ENCODE data around the gene HNF4A. TPM values are rescaled to one million over a fixed set of nuclear protein-coding genes. Genes with fewer than 3 reads are reported as not detected.
"Not testable (repeated sequence)": the region's sequence is repeated elsewhere in the genome, so short reads cannot be mapped to it uniquely, and the experiment has no call there.

HNF4A gene
- total RNA-seq, 1 experiment from 2014 or later: not detected

DNA sequence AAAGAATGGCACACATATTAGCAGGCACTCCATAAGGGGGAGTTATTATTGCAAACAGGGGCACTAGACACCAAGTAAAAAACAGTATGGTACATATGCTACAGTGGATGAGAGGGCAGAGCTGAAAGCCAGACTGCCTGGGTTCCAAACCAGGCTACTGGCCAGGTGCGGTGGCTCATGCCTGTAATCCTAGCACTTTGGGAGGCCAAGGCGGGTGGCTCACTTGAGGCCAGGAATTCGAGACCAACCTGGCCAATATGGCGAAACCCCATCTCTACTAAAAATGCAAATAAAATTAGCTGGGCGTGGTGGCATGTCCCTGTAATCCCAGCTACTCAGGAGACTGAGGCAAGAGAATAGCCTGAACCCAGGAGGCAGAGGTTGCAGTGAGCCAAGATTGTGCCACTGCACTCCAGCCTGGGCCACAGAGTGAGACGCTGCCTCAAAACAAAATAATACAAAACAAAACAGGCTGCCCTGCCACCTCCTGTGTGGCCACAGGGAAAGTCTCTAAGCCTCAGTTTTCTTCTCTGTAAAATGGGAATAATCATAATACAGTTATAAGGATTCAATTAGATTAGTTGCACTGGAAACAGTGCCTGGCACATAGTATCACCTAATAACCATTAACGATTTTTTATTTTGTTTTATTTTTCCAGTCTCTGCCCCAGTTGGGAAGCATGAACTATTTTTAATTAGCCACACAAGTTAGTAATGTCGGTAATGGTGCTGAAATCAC lies 112.7 kb downstream of the HNF4A start:
- no peak for DNase-seq (ENCODE audit: low read depth)

DNA sequence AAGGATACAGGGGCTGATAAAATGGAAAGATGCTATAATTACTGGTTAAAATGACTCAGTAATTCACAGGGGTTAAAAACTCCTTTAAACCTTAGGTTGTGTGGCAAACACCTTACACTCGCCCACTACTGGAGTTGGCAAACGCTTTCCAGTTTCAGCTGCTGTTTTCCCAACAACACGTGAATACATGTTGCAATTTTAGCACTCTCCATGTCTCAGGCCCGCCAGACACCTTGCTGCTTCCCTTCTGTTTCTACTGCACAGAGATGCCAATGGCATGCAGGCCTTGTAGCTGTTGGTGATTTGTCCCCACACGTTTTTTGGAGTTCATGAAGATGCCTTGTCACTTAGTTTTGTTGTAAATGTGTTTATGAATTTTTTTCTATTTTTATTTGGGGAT lies 114.8 kb downstream of the HNF4A start:
- no peak for DNase-seq (ENCODE audit: low read depth)

DNA sequence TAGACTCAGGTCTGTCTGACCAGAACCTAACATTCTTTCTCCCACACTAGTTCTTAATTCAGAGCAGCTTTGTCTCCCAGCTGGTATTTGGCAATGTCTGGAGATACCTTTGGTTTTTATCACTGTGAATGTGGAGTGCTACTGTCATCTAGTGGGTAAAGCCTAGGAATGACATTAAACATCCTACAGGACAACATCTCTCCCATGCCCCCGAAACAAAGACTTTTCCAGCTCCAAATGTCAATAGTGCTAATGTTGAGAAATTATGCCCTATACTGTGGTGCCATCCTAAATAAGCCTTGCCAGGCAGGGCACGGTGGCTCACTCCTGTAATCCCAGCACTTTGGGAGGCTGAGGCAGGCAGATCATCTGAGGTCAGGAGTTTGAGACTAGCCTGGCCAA lies 116.0 kb downstream of the HNF4A start:
- peak; percentile 63 for DNase-seq (ENCODE audit: low read depth)

DNA sequence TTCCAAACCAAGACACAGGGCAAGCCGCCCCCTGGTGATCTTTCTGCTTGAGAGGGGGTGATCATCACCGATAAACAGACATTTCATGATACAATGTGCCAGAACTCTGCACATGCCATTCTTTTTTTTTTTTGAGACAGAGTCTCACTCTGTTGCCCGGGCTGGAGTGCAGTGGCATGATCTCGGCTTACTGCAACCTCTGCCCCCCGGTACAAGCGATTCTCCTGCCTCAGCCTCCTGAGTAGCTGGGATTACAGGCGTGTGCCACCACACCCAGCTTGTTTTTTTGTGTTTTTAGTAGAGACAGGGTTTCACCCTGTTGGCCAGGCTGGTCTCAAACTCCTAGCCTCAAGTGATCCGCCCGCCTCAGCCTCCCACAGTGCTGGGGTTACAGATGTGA lies 116.8 kb downstream of the HNF4A start:
- not testable (repeated sequence) for DNase-seq (ENCODE audit: low read depth)

DNA sequence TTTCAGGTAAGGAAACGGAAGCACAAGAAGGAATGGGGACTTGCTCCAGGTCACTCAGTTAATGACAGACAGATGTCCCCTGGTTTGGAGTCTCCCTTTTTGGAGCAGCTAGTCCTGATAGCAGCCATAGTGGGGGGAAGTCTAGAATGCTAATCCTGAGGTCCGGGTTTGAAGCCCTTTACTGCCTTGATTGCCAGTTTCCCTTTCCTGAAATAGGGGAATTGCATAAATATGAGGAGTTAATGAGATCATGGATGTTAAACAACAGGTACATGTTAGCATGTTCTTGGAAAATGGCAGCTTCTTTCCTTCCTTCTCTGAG lies 119.8 kb downstream of the HNF4A start:
- DNase-seq (ENCODE audit: low read depth): no peak

DNA sequence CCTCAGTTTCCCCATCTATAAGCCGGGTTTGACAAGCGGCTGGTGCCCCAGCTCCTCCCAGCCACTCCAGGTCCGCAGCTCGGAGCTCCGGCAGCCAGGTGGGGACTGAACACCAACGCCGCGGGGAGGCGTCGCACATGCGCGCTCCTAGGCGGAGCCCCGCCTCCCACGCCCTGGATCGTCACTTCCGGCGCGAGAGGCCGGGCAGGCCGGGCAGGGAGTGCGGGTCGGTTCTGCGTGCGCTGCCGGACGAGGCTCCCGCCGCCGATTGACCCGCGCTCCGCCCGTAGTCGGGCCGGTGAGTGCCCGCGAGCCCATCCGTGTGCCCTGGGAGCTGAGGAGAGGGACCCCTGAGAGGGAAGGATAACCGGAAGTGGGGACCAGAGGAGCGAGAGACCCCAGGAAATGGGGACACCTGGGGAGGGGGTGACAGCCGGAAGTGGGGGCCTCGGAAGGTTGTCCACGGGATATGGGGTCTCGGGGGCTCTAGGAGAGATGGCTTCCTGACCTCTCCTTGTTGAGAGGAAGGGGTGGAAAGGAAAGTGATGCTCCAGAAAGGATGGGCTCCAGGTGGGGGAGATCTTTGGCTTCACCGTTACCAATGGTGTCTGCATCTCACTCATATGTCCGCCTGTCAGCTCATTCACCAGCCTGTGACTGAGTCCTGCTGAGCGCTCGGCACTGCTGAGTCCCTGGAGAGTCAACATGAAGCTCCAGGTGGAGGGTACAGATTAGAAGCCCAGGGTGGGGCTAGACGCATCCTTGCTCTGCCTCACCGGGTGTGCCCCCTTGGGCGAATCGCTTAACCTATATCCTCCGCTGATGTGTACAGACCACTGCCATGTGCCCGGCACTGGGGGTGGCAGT lies 120.4 kb downstream of the HNF4A start, which contains the start of gene TTPAL:
Gene TTPAL, plus strand, starts transcription at position 181 of the 867 bp plus-strand sequence. CDS start 4,126 bp downstream, outside the sequence.
- peak; percentile 87 for DNase-seq (ENCODE audit: low read depth)

DNA sequence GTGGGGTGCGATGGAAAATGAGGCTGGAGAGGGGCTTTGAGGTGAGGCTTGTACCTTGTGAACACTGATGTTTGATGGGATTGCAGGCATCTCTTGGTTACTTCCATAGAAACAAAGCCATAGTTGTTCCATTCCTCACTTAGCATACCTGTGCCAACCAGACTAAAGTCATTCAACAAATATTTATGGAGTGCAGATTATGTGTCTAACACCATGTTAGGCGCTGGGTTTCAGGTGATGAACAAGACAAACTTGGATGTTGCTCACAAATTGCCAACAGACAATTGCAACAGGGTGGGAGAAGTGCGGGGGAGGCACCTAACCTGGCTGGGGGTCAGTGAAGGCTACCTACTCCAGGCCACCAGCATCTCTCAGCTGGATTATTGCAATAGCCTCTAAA lies 121.7 kb downstream of the HNF4A start:
- DNase-seq (ENCODE audit: low read depth): no peak

DNA sequence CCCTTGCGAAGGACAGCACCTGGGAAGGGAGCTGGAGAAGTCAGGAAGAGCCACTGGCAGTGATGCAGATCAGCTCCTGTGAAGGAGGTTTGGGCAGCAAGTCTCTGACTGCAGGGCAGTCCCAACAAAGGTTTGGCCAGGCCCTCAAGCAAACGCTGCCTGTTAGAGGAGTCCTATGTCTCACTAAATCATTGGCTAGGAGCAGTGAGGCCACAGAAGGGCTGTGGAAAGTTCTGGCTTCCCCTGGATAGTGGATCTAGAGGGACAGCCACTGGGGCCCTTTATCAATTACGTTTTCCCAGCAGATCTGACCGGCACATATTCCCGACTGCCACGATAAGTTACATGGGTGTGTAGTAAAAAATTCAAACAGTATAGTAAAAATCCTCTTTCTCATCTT lies 122.7 kb downstream of the HNF4A start:
- DNase-seq (ENCODE audit: low read depth): no peak

DNA sequence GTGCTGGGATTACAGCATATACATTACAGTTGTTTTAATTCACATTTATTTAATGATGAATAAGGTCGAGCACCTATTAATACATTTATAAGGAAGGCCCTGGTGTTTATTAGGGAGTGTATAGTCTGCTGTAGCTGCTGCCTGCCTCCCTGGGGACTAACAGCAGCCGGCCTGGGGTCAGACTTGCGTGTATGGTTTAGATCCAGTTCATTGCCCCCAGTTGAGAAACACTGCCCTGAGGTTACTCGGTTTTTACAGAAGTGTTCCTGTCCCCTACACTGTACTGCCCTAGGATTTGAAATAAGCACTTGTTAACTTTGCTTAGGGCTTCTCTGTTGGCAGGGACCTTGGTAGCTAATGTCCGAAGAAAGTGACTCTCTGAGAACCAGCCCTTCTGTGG lies 124.1 kb downstream of the HNF4A start:
- DNase-seq (ENCODE audit: low read depth): no peak

DNA sequence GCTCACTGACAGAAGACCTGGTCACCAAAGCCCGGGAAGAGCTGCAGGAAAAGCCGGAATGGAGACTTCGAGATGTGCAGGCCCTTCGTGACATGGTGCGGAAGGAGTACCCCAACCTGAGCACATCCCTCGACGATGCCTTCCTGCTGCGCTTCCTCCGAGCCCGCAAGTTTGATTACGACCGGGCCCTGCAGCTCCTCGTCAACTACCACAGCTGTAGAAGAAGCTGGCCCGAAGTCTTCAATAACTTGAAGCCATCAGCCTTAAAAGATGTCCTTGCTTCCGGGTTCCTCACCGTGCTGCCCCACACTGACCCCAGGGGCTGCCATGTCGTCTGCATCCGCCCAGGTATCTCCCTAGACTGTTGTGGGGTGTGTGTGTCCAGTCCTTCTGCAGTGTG lies 124.6 kb downstream of the HNF4A start:
- DNase-seq (ENCODE audit: low read depth): no peak

DNA sequence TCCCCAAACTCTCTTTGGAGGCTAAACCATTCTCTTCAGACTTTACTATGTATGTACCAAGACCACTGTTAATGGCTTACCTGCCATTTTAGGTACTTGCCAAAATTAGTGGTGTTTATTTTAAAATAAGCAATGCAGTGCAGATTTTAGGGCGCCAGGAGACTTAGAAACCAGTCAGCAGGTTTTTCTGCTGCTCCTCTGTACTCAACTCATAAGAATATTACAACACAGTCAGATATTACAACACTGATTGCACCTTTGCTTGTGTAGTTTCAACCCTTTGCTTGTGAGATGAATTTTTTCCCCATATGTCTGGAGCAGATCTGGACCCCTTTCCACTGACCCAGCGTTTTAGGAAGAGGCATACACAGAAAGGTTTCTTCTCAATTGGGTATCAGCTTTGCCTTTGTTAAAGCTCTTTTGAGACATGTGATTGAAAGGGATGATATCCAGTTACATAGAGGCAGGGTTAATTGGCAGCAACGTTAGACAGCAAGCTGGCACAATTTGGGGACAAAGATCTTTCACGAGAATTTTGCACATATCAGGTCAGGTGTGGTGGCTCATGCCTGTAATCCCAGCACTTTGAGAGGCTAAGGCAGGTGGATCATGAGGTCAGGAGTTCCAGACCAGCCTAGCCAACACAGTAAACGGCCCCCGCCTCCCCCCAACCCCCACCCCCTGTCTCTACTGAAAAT lies 126.4 kb downstream of the HNF4A start:
- no peak for DNase-seq (ENCODE audit: low read depth)

DNA sequence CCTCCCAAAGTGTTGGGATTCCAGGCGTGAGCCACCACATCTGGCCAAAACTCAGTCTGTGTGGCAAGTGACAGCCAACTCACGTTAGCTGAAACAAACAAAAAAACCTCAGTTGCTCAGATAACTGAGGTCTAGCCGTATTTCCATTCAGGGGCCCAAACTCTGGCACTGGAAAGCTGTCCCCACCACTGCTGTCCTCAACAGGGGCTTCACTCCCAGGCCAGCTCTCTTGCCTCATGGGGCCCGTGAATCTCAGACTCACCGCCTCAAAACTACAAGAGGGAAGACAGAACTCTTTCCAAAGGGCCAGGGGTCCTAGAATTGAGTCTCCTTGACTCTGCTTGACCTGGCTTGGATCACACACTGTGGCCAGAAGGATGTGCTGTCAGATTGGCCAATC lies 127.6 kb downstream of the HNF4A start:
- no peak for DNase-seq (ENCODE audit: low read depth)

Other genes with a start within 250 kb of the HNF4A start
- 16.0 and 24.2 TPM in 2 replicates for gene JPH2, start 168.5 kb upstream of the HNF4A start, total RNA-seq (2014; rRNA removed; shearing (Covaris generic))
- gene OSER1, start 144.9 kb upstream of the HNF4A start, total RNA-seq (2014; rRNA removed; shearing (Covaris generic)): 81.6 and 89.0 TPM in 2 replicates
- not detected in 2 replicates for gene GDAP1L1, start 108.4 kb upstream of the HNF4A start, total RNA-seq (2014; rRNA removed; shearing (Covaris generic))
- gene FITM2, start 44.5 kb upstream of the HNF4A start, total RNA-seq (2014; rRNA removed; shearing (Covaris generic)): 9.1 and 14.1 TPM in 2 replicates
- gene R3HDML, start 18.7 kb upstream of the HNF4A start, total RNA-seq (2014; rRNA removed; shearing (Covaris generic)): not detected in 2 replicates
- 8.5 TPM in 2 replicates for gene TTPAL, start 120.2 kb downstream of the HNF4A start, total RNA-seq (2014; rRNA removed; shearing (Covaris generic))
- 84.7 and 123 TPM in 2 replicates for gene SERINC3, start 166.4 kb downstream of the HNF4A start, total RNA-seq (2014; rRNA removed; shearing (Covaris generic))
- 90.2 and 97.5 TPM in 2 replicates for gene PKIG, start 226.9 kb downstream of the HNF4A start, total RNA-seq (2014; rRNA removed; shearing (Covaris generic))